22Rv1 (cell line): ENCODE data around the gene HOXA9.

ENCODE experiments used
- H3K27ac ChIP-seq: fragments of 450-650 bp; 2 replicates; pipeline ENCODE4 v1.5.1; 2017
- CTCF ChIP-seq: fragments of 450-650 bp; IDR thresholded peaks from 2 replicates; pipeline ENCODE4 v1.5.1; 2017; ENCODE audit warnings: mild to moderate bottlenecking
- ZFX ChIP-seq: fragments of 450-650 bp; IDR thresholded peaks from 2 replicates; pipeline ENCODE4 v1.6.1; 2017; ENCODE audit warnings: antibody characterized with exemption, borderline replicate concordance

HOXA9 gene

GRCh38 chr7:27176962-27177794, 11.8 kb upstream of the HOXA9 start:
- TF ChIP-seq CTCF, result no peak
- TF ChIP-seq ZFX, result no peak
- no peak overlapping the region for H3K27ac ChIP-seq

- TF ChIP-seq CTCF (no peak), ZFX (no peak)
- H3K27ac ChIP-seq, result no peak overlapping the region
Measured at GRCh38 chr7:27176524-27176845, 11.1 kb upstream of the HOXA9 start.

GRCh38 chr7:27175626-27176523, 10.5 kb upstream of the HOXA9 start:
- no peak for TF ChIP-seq CTCF
- no peak for TF ChIP-seq ZFX

GRCh38 chr7:27174874-27175625, 9.7 kb upstream of the HOXA9 start:
- peak overlapping the region; percentile 81 for H3K27ac ChIP-seq
- TF ChIP-seq ZFX, result no peak
- TF ChIP-seq CTCF, result no peak

More at GRCh38 chr7:27175626-27176523, 10.5 kb upstream of the HOXA9 start:
- no peak overlapping the region for H3K27ac ChIP-seq

- TF ChIP-seq CTCF (no peak), ZFX (no peak)
- H3K27ac ChIP-seq, result peak within 1 kb of the TSS; percentile 81
Measured at GRCh38 chr7:27173956-27174873, 8.9 kb upstream of the HOXA9 start, which contains the start of gene HOXA10. TSS of gene HOXA10 (minus strand) at chr7:27174320. CDS start at chr7:27174306, 14 bp downstream.

GRCh38 chr7:27173511-27173955, 8.2 kb upstream of the HOXA9 start:
- H3K27ac ChIP-seq, result peak overlapping the region; percentile 81
- TF ChIP-seq ZFX, result no peak
- TF ChIP-seq CTCF, result no peak
